Measurements from ENCODE around the gene RALGPS2.
"Not testable (repeated sequence)": the region's sequence is repeated elsewhere in the genome, so short reads cannot be mapped to it uniquely, and the experiment has no call there.

The RALGPS2 gene

GRCh38 chr1:178947677-178947981, 222.6 kb downstream of the RALGPS2 start:
- DNase-seq, result no peak

GRCh38 chr1:178948676-178949075, 223.6 kb downstream of the RALGPS2 start:
- no peak for DNase-seq

GRCh38 chr1:178949866-178950265, 224.8 kb downstream of the RALGPS2 start:
- DNase-seq, result not testable (repeated sequence)

DNA sequence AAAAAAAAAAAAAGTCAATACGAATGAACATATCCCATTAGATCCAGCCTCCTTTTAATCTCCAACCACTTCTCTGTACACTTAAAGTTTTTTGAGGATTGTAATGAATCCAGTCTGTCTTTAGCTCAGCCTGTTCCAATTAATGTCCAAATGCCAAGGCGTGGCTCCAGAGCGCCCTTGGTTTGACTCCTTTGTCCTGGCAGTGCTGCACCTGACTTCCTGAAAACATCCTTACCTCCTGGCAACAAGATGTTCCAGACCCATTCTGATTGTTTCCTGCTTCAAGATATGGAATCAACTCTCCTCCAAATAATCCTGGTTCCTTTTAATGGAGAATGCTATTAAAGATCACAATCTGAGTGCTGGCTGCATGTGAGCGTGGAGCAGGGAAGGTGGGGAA, 226.6 kb downstream of the RALGPS2 start:
- DNase-seq, result no peak

DNA sequence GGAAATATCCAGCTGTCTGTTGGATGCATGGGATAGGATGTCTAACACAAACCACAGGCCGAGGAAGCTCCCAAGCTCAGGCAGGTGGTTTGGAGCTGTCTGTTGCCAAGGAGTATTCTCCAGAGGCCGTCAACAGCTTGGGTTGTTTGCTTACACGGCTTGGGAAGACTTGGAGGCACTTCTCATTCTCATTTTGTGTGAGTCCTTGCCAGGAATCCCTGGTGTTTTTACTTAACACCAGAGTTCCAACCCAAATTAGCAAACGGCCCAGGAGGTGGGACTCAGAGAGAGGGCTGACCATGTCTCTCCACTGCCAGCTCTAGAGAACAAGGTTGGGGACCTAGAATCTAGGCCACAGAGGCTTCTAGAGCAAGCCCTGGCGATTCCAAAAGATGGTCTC, 228.0 kb downstream of the RALGPS2 start:
- DNase-seq, result no peak

DNA sequence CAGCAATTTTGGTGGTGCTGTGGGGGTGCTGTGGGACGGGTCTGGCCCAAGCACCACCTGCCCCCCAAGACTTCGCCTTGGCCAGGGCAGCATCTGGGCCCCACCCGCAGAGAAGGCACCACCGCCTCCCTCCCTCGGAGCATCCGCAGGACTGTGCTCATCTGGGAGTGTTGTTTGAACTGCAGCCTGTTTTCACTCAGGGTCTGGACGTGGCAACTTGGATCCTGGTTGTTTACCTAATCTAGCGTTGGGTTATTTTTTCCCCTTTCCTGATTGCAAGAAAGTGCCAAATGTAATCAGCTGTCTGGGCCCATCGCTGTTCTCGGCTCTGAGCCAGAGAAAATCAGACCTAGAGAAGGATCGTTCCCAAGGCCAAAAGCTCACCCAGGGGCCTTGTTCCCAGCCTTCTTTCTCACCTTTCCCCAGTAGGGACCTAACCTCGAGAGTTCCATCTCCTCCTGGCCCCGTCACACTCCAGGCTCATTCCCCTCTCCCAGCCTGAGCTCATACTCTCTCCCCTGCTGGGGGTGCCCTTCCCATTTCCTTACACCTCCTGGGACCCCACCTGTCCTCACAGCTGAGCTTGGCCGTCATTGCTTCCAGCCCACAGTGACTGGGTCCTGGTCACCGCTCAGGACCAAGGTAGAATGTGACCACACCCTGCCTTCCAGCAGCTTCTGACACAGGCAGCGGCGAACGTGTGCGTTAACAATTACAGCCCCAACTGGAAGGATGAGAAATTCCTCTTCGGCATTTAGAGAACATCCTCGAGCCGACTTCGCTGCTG, 228.7 kb downstream of the RALGPS2 start:
- no peak for DNase-seq

- no peak for DNase-seq
Observed at GRCh38 chr1:178954325-178954690, 229.3 kb downstream of the RALGPS2 start.

DNA sequence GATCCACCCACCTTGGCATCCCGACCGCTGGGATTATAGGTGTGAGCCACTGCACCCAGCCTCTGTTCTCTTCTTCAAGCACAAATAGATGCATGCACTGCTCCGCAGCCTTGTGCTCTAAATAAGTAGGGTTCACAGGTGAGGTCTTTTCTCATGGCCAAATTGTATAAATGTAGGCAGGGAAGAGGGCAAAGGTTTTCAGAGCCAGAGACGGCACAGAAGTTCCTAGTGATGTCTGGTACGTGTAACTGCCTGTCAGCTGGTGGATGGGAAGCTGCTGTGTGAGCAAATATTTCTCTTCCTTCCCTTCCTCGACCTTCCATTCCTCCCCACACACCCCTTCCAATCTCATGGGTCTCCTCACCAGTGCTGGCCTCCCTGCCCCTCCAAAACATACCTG, 229.9 kb downstream of the RALGPS2 start:
- DNase-seq, result no peak

DNA sequence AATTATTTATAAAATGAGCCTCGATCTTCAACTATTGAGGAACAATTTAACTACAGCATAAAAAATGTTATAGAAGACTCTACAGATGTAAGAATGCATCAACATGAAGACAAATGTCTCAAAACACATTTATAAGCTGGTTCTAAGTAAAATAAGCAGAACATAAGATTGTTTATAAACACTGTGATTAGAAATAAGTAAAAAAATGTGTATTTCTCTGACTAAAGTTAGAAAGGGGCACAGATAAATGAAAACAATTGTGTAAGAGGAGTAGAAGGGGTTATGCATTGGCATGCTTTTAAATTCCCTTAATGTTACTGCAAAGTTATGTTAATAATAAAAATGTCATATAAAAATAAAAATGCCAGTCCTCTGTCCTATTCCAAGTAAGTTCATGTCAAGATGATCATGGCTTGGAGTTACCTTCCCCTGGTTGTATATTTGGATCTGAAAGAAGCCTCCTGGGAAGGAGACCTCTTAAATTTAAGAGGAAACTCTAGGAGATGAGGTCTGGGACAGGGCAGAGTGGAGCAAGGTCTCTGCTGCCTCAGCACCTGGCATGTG, 230.4 kb downstream of the RALGPS2 start:
- no peak for DNase-seq

- no peak for DNase-seq
Observed at GRCh38 chr1:178958491-178958890, 233.4 kb downstream of the RALGPS2 start.

- DNase-seq, result no peak
Observed at GRCh38 chr1:178959543-178960460, 234.8 kb downstream of the RALGPS2 start.

DNA sequence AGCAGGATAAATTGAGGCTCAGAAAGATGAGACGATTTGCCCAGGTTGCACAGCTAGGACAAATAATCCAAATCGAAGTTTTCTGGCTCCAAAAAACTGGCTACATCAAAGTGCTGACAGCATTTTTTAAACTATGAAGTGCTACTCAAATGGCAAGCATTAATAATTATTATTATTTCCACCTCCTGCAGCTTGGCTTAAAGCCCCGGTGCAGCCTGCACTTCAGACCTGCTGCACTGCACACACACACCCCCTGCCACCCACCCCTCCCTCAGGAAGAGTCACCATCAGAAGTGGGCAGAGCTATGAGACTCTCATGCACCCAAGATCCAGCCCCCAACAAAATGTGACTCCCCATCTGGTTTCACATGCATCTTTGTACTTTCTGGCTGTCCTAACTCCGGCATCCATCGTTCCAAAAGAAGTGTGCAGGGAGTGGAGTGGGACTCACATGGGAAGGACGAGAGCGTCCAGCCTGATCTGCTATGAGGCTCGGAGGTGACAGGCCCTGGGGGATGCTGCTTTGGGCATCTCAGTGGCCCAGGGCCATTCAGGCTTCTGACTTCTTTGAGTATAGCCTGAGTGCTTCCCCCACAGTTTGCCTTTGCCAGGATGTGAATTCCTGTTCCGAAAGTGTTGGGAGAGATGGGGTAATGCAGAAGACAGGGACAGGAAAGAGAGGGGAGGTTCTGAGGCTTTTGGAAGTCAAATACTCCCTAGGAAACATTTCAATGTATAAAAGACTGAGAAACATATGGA, 235.6 kb downstream of the RALGPS2 start:
- DNase-seq, result no peak

DNA sequence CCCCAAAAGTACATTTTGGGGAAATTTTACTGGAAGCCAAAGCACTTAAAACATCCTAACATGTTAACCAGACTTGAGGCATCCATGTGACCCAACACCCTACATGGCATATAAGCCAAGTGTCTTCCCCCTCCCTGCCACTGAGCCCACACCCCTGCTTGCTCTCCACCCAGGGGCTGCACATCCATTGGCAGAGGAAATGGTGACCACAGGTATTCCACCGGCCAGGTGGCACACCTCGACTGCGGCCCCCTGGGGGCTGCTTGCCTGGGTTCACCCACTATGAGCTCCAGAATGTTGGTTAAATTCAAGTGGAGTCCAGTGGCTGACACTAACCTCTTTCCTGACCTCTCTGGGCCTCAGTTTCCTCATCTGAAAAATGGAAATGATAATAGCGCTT, 236.3 kb downstream of the RALGPS2 start:
- no peak for DNase-seq

DNA sequence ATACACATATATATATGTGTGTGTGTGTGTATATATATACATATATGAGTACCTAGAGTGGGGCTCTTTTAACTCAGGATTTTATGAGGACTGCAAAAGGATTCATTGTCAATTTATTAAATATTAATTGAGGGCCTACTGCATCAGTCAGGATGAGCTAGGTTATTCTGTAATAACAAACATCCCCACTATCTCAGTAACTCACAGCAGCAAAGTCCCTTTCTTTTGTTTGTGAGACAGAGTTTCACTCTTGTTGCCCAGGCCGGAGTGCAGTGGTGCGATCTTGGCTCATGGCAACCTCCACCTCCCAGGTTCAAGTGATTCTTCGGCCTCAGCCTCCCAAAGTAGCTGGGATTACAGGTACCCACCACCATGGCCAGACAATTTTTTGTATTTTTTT, 236.8 kb downstream of the RALGPS2 start:
- no peak for DNase-seq

- DNase-seq, result no peak
Observed at GRCh38 chr1:178962853-178963711, 238.0 kb downstream of the RALGPS2 start.

DNA sequence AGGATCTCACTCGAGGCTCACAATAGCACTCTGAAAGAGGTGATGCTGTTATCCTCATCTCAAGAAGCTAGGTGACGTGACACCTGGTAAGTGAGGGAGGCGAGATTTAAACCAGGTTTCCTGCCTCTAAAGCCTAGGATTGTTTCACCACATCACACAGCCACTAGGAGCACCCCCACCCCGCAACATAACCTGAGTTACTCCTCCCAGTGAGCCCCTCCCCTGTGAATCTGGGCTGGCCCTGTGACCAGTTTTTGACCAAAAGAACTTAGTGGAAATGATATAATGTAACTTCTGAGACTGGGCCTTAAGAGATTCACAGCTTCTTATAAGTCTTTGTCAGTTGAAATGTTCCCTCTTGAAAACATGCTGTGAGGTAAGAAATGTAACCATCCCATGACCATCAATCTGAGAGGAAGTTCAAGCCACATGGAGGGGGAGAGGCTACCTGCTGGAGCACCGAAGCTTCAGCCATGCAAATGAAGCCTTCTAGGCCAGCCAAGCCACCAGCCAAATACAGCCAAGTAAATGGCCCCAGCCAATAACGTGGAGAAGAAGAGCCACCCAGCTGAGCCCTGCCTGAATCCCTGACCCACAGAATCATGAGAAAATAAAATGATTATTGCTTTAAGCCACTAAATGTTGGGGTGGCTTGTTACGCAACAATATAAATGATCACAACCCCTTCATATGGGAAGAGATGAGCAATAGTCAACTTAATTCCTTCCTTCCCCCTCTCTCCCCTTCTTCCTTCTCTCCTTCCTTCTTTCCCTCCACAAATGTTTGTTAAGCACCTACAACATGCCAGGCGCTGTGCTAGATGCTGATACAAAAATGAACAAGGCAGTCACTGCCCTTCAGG, 239.7 kb downstream of the RALGPS2 start:
- no peak for DNase-seq

GRCh38 chr1:178966312-178966711, 241.3 kb downstream of the RALGPS2 start:
- DNase-seq, result no peak

DNA sequence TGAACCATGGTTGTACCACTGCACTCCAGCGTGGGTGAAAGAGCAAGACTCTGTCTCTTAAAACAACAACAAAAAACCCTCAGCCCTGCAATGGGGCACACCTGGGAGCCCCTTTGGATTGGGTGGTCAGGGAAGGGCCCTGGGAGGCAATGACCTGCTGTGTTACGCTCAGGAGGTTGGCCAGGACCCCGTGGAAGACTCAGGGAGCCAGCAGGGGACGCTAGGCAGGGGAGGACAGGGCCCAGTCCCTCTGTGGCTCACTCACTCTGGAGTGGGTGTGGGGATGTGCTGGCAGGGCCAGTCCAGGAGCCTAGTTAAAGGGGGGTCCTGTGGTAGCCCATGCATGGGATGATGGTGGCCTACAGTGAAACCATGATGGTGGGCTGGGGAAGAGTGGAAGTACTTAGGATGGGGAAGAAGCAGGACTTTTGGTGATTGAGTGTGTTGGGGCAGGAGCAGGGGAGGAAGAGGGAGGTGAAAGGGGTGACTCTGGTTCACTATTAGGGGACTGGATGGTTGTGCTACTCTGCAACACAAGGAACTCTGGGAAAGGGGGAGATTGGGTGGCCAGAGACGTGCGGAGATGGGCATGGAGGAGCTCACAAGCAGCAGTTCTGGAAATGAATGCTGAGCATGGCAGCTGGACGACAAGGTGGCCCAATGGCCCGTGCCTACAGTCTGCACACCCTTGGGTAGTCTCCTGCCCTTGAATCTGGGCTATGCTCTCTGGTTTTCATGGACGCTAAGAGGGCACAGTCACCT, 244.4 kb downstream of the RALGPS2 start:
- no peak for DNase-seq

DNA sequence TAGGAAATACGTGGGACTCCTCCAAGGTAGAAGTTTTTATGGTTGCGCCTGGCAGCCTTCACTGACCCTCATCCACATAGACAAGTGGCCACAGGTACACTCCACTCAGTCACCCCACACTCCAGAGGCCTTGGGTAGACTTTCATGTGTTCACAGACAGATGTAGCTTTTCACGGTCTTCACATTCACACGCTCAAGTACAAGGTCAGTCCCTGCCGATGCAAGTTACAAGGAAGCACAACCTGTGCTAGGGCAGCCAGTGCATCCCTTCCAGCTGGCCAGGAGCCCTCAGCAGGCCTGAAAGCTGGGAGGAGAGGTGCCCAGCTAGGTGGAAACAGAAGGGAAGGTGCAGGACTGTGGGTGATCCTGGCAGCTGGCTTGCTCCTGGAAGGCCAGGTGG, 245.1 kb downstream of the RALGPS2 start:
- no peak for DNase-seq

Measured in activated naive CD4-positive, alpha-beta T cell treated with anti-CD3 and anti-CD28 coated beads, Interleukin-2, amount 50 U/mL, for 16 hours (primary cell).